BLaER1 treated with 17β-estradiol and CSF1 and Interleukin-3, amounts not matched to agents 10 nM and 100 nM (cell line): ENCODE measurements around the gene ZC3H15.
"Not testable (repeated sequence)": the region's sequence is repeated elsewhere in the genome, so short reads cannot be mapped to it uniquely, and the experiment has no call there.

Experiments used
- H3K27ac ChIP-seq, 11 experiments: shearing (Covaris generic); formaldehyde crosslinking; 2 replicates each; pipeline ENCODE4 v1.8.1; 2022
- H3K27me3 ChIP-seq, 11 experiments: shearing (Covaris generic); formaldehyde crosslinking; 2 replicates each; pipeline ENCODE4 v1.8.1; 2022
- H3K36me3 ChIP-seq, 11 experiments: shearing (Covaris generic); formaldehyde crosslinking; 2 replicates each; pipeline ENCODE4 v1.8.1; 2022
- H3K4me1 ChIP-seq, 10 experiments: shearing (Covaris generic); formaldehyde crosslinking; 2 replicates each; pipeline ENCODE4 v1.8.1; 2022
- H3K4me2 ChIP-seq, 11 experiments: shearing (Covaris generic); formaldehyde crosslinking; 2 replicates each; pipeline ENCODE4 v1.8.1; 2022
- H3K4me3 ChIP-seq, 10 experiments: shearing (Covaris generic); formaldehyde crosslinking; 2 replicates each; pipeline ENCODE4 v1.8.1; 2022
- H3K9ac ChIP-seq, 11 experiments: shearing (Covaris generic); formaldehyde crosslinking; 2 replicates each; pipeline ENCODE4 v1.8.1; 2022
- H3K9me3 ChIP-seq, 11 experiments: shearing (Covaris generic); formaldehyde crosslinking; replicated peaks in 1 of 11; 2 replicates each; pipeline ENCODE4 v1.8.1; 2022
- H4K20me1 ChIP-seq, 11 experiments: shearing (Covaris generic); formaldehyde crosslinking; 2 replicates each; pipeline ENCODE4 v1.8.1; 2022
- Cebpa-rat ChIP-seq, 11 experiments: shearing (Covaris generic); IDR thresholded peaks; 2 replicates each; pipeline ENCODE4 v1.8.1; 2022

ZC3H15 gene

GRCh38 chr2:186485871-186486650 is at the start of gene ZC3H15:
TSS of gene ZC3H15 (plus strand) at chr2:186486260. CDS start at chr2:186486383, 123 bp downstream.
- TF ChIP-seq Cebpa-rat (IDR thresholded peaks at IDR 0.05), result no peak
- H3K4me3 ChIP-seq, result peak within 1 kb of the TSS; percentile 80 to 96 (median 89)
- H3K9me3 ChIP-seq, result no peaks in the 10 kb centered on the region
- H3K36me3 ChIP-seq, result peaks cover 0 to 30% (median 17%) of the 10 kb centered on the region in 11 experiments; a peak in 18 of 22 replicates
- peak within 1 kb of the TSS; percentile 84 to 99 (median 94) for H3K9ac ChIP-seq
- H3K27ac ChIP-seq, result peak within 1 kb of the TSS; percentile 89 to 99 (median 95)
- H3K4me1 ChIP-seq, result peaks cover 28 to 57% (median 48%) of the 10 kb centered on the region in 10 experiments
- H3K27me3 ChIP-seq, result no peaks in the 10 kb centered on the region
- peak within 1 kb of the TSS; percentile 78 to 96 (median 88) for H3K4me2 ChIP-seq
- peaks cover 32 to 48% (median 43%) of the 10 kb centered on the region in 11 experiments; a peak in 21 of 22 replicates for H4K20me1 ChIP-seq

- H3K27me3 ChIP-seq, result no peaks in the 10 kb centered on the region
- H3K27ac ChIP-seq, result no peak overlapping the region
- no peak overlapping the region for H3K4me3 ChIP-seq
- no peak for TF ChIP-seq Cebpa-rat (IDR thresholded peaks at IDR 0.05)
- H3K9me3 ChIP-seq, result peaks cover 20 to 56% (median 46%) of the 10 kb centered on the region in 11 experiments
- H4K20me1 ChIP-seq, result no peaks in the 10 kb centered on the region
- no peak overlapping the region for H3K9ac ChIP-seq
- H3K4me1 ChIP-seq, result no peaks in the 10 kb centered on the region
- peaks cover 0 to 50% (median 28%) of the 10 kb centered on the region in 11 experiments; a peak in 11 of 22 replicates for H3K36me3 ChIP-seq
- H3K4me2 ChIP-seq, result no peak overlapping the region
Measured at GRCh38 chr2:186437719-186438118, 48.3 kb upstream of the ZC3H15 start.

- H3K9ac ChIP-seq, H3K27ac ChIP-seq, H3K4me2 ChIP-seq: not testable (repeated sequence)
Measured at GRCh38 chr2:186439673-186440095, 46.4 kb upstream of the ZC3H15 start.

GRCh38 chr2:186440506-186440905 is 45.6 kb upstream of the ZC3H15 start:
- H3K36me3 ChIP-seq, result peaks cover 0 to 33% (median 19%) of the 10 kb centered on the region in 11 experiments; a peak in 11 of 22 replicates
- no peaks in the 10 kb centered on the region for H3K27me3 ChIP-seq
- TF ChIP-seq Cebpa-rat (IDR thresholded peaks at IDR 0.05), result no peak
- no peak overlapping the region for H3K4me3 ChIP-seq
- no peaks in the 10 kb centered on the region for H4K20me1 ChIP-seq
- no peaks in the 10 kb centered on the region for H3K4me1 ChIP-seq
- H3K4me2 ChIP-seq, result no peak overlapping the region
- H3K9me3 ChIP-seq, result peaks cover 20 to 44% (median 42%) of the 10 kb centered on the region in 11 experiments
- no peak overlapping the region for H3K9ac ChIP-seq
- no peak overlapping the region for H3K27ac ChIP-seq

More at GRCh38 chr2:186439673-186440095, 46.4 kb upstream of the ZC3H15 start:
- not testable (repeated sequence) for H4K20me1 ChIP-seq, H3K27me3 ChIP-seq, H3K4me1 ChIP-seq, H3K4me3 ChIP-seq
- peaks cover 0 to 41% (median 24%) of the 10 kb centered on the region in 11 experiments; a peak in 11 of 22 replicates for H3K36me3 ChIP-seq
- H3K9me3 ChIP-seq, result peaks cover 20 to 52% (median 46%) of the 10 kb centered on the region in 11 experiments

- H3K9ac ChIP-seq, result no peak overlapping the region
- H3K4me1 ChIP-seq, result no peaks in the 10 kb centered on the region
- H3K9me3 ChIP-seq, result peaks cover 8 to 20% (median 20%) of the 10 kb centered on the region in 11 experiments
- H3K4me2 ChIP-seq, result no peak overlapping the region
- H4K20me1 ChIP-seq, result no peaks in the 10 kb centered on the region
- no peak overlapping the region for H3K4me3 ChIP-seq
- no peaks in the 10 kb centered on the region for H3K27me3 ChIP-seq
- H3K36me3 ChIP-seq, result peaks cover 0 to 10% (median 2%) of the 10 kb centered on the region in 11 experiments; a peak in 4 of 22 replicates
- TF ChIP-seq Cebpa-rat (IDR thresholded peaks at IDR 0.05), result no peak
- H3K27ac ChIP-seq, result no peak overlapping the region
Measured at GRCh38 chr2:186442885-186443284, 43.2 kb upstream of the ZC3H15 start.

- TF ChIP-seq Cebpa-rat (IDR thresholded peaks at IDR 0.05), result no peak
Measured at GRCh38 chr2:186443851-186444250, 42.2 kb upstream of the ZC3H15 start.

GRCh38 chr2:186445506-186445905 is 40.6 kb upstream of the ZC3H15 start:
- Histone ChIP-seq H3K9ac (no peak overlapping the region), H3K4me2 (no peak overlapping the region), H4K20me1 (no peaks in the 10 kb centered on the region), H3K4me1 (no peaks in the 10 kb centered on the region), H3K27me3 (no peaks in the 10 kb centered on the region), H3K9me3 (no peaks in the 10 kb centered on the region), H3K4me3 (no peak overlapping the region), H3K36me3 (no peaks in the 10 kb centered on the region), H3K27ac (no peak overlapping the region)
- TF ChIP-seq Cebpa-rat (IDR thresholded peaks at IDR 0.05), result peak in 4 of 11 experiments; percentile 23 to 82 (median 52); a peak in 8 of 22 replicates

More at GRCh38 chr2:186443851-186444250, 42.2 kb upstream of the ZC3H15 start:
- no peak overlapping the region for H3K27ac ChIP-seq
- H3K4me1 ChIP-seq, result no peaks in the 10 kb centered on the region
- H3K36me3 ChIP-seq, result 0 out of 22 replicates have a peak, but pooled peaks cover 0 to under 1% (median 0%) of the 10 kb centered on the region in 11 experiments
- H3K4me3 ChIP-seq, result no peak overlapping the region
- no peaks in the 10 kb centered on the region for H4K20me1 ChIP-seq
- no peak overlapping the region for H3K4me2 ChIP-seq
- H3K27me3 ChIP-seq, result no peaks in the 10 kb centered on the region
- no peak overlapping the region for H3K9ac ChIP-seq
- peaks cover 0 to 11% (median 10%) of the 10 kb centered on the region in 11 experiments; a peak in 17 of 22 replicates for H3K9me3 ChIP-seq

- Histone ChIP-seq H3K36me3 (peaks cover 0 to 20% (median 3%) of the 10 kb centered on the region in 11 experiments; a peak in 5 of 22 replicates), H4K20me1 (no peaks in the 10 kb centered on the region), H3K27ac (no peak overlapping the region), H3K27me3 (no peaks in the 10 kb centered on the region), H3K4me1 (peaks cover 0 to 9% (median 6%) of the 10 kb centered on the region in 10 experiments; a peak in 11 of 20 replicates), H3K4me3 (no peak overlapping the region), H3K4me2 (no peak overlapping the region), H3K9ac (no peak overlapping the region), H3K9me3 (no peaks in the 10 kb centered on the region)
- TF ChIP-seq Cebpa-rat (IDR thresholded peaks at IDR 0.05), result no peak
Measured at GRCh38 chr2:186455613-186456012, 30.4 kb upstream of the ZC3H15 start.

GRCh38 chr2:186456941-186457340 is 29.1 kb upstream of the ZC3H15 start:
- Histone ChIP-seq H3K27ac (no peak overlapping the region), H3K4me2 (no peak overlapping the region), H4K20me1 (no peaks in the 10 kb centered on the region), H3K9me3 (no peaks in the 10 kb centered on the region; a peak in 1 of 22 replicates), H3K4me1 (peaks cover 0 to 9% (median 6%) of the 10 kb centered on the region in 10 experiments; a peak in 11 of 20 replicates), H3K9ac (no peak overlapping the region), H3K27me3 (no peaks in the 10 kb centered on the region), H3K4me3 (no peak overlapping the region), H3K36me3 (peaks cover 0 to 20% (median 3%) of the 10 kb centered on the region in 11 experiments; a peak in 5 of 22 replicates)
- TF ChIP-seq Cebpa-rat (IDR thresholded peaks at IDR 0.05), result no peak
